Prostate gland (tissue), 2 donors: Measurements from ENCODE around the gene IL21R.

Source experiments
- POLR2A ChIP-seq: fragments of 450-650 bp; IDR thresholded peaks from one replicate; pipeline ENCODE4 v1.6.1; 2016; ENCODE audit warnings: antibody characterized with exemption, mild to moderate bottlenecking
- TF ChIP-seq, protein P1 (sequence below), 4 experiments: fragments of 200-600 bp in 2 of 4; fragments of 450-650 bp in 2 of 4; sonication (generic) in 2 of 4; IDR thresholded peaks; 1 replicate in 3 of 4; 2 replicates in 1 of 4; pipeline ENCODE4 v1.5.1; 2016 to 2019; ENCODE audit warnings: antibody characterized with exemption in 4 of 4, mild to moderate bottlenecking in 2 of 4, moderate library complexity in 2 of 4

DNA sequence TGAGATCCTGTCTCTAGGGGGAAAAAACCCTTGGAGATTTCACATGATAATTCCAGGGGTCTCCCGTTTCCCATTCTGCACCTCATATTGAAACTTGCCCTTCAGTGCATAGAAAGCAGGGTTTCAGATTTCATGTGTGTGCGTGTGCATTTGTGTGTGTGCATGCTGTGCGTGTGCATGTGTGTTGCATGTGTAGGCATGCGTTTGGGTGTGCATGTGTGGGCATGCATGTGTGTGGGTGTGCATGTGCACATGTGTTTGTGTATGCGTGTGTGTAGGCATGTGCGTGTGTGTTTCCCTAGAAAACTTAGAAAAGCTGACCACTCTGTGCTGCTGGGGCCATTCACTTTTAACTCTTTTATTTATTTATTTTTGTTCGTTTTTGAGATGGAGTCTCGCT lies 40.0 kb downstream of the IL21R start:
- no peak for TF ChIP-seq POLR2A
- TF ChIP-seq, protein P1, sequence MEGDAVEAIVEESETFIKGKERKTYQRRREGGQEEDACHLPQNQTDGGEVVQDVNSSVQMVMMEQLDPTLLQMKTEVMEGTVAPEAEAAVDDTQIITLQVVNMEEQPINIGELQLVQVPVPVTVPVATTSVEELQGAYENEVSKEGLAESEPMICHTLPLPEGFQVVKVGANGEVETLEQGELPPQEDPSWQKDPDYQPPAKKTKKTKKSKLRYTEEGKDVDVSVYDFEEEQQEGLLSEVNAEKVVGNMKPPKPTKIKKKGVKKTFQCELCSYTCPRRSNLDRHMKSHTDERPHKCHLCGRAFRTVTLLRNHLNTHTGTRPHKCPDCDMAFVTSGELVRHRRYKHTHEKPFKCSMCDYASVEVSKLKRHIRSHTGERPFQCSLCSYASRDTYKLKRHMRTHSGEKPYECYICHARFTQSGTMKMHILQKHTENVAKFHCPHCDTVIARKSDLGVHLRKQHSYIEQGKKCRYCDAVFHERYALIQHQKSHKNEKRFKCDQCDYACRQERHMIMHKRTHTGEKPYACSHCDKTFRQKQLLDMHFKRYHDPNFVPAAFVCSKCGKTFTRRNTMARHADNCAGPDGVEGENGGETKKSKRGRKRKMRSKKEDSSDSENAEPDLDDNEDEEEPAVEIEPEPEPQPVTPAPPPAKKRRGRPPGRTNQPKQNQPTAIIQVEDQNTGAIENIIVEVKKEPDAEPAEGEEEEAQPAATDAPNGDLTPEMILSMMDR (IDR thresholded peaks at IDR 0.05): no peak
